Measurements from ENCODE around the gene CACNB2. TPM values are rescaled to one million over a fixed set of nuclear protein-coding genes. Genes with fewer than 3 reads are reported as not detected.

Gene CACNB2
- total and polyA plus RNA-seq, 2 experiments from 2014 or later: 4.6 to 5.3 TPM

DNA sequence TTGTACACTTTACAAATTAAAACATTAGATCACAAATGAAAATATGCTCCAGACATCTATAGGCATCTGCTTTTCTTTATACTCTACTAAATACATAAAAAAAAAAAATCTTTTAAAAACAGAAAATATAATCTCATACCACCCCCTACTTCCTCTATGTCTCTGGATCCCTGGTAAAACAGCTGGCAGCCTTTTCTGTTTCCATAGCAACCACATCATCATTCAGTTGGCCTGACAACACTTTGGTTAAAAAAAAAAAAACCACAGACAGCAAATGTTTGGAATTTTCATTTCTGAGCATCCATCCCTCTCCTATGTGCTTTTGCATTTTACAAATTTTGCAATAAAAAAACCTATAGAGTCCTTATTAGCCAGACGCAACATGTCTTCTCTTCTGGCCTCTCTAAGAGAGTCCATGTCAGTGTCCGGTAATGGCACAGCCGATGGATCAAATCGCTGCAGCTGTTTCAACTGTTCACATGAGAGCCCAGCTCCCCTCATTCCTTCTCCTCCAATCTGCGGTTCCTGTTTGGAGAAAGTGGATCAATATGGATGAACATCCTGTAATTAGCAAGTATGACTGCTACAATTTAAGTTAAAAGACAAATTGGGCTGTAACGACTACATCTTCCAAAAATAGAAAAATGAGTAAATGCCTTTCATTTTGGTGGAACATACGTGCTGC lies 405.5 kb downstream of the CACNB2 start:
- H3K27ac ChIP-seq: no peak overlapping the region
- H3K4me1 ChIP-seq (ENCODE audit: insufficient read depth): no peaks in the 10 kb centered on the region
- H3K79me2 ChIP-seq: no peaks in the 10 kb centered on the region
- H3K9me2 ChIP-seq (replicated peaks; ENCODE audit: insufficient read depth): no peaks in the 10 kb centered on the region
- no peaks in the 10 kb centered on the region for H3K9me3 ChIP-seq (ENCODE audit: low read depth)
- H3K36me3 ChIP-seq (replicated peaks; ENCODE audit: insufficient read depth, low read depth): no peaks in the 10 kb centered on the region
- DNase-seq (ENCODE audit: low spot score): no peak
- no peaks in the 10 kb centered on the region for H3K27me3 ChIP-seq
- H3K4me3 ChIP-seq: no peak overlapping the region
- TF ChIP-seq, protein P1, sequence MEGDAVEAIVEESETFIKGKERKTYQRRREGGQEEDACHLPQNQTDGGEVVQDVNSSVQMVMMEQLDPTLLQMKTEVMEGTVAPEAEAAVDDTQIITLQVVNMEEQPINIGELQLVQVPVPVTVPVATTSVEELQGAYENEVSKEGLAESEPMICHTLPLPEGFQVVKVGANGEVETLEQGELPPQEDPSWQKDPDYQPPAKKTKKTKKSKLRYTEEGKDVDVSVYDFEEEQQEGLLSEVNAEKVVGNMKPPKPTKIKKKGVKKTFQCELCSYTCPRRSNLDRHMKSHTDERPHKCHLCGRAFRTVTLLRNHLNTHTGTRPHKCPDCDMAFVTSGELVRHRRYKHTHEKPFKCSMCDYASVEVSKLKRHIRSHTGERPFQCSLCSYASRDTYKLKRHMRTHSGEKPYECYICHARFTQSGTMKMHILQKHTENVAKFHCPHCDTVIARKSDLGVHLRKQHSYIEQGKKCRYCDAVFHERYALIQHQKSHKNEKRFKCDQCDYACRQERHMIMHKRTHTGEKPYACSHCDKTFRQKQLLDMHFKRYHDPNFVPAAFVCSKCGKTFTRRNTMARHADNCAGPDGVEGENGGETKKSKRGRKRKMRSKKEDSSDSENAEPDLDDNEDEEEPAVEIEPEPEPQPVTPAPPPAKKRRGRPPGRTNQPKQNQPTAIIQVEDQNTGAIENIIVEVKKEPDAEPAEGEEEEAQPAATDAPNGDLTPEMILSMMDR (IDR thresholded peaks at IDR 0.05; ENCODE audit: poor library complexity): no peak
- TF ChIP-seq EZH2 (IDR thresholded peaks at IDR 0.05; ENCODE audit: borderline replicate concordance): no peak
- TF ChIP-seq EZH2phosphoT487 (IDR thresholded peaks at IDR 0.05; ENCODE audit: low read depth, severe bottlenecking, unreplicated experiment): no peak
- no peaks in the 10 kb centered on the region for H4K20me1 ChIP-seq (ENCODE audit: insufficient read depth, poor library complexity, severe bottlenecking)
- H3K4me2 ChIP-seq: no peak overlapping the region
- 98% methylated on average over 7 of the region's 7 CpGs for WGBS (ENCODE audit: low lambda C conversion rate, missing lambda C conversion rate)
- no peak overlapping the region for H2AFZ ChIP-seq

DNA sequence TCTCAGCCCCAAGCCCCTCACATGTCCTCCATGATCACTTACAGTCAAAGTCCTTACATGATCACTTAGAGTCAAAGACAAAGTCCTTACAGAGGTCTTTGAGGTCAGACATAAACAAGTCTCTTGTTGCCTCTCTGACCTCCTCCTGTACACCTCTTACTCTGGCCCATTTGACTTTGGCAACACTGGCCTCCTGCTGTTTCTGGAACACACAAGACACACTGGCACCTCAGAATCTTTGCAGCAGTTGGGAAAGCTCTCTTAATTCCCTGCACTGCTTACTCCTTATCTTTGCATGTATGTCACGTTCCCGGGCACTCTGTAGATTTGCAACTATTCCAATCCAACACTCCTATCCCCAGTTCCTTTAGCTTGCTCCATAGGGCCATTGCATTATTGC lies 408.9 kb downstream of the CACNB2 start:
- H4K20me1 ChIP-seq (ENCODE audit: insufficient read depth, poor library complexity, severe bottlenecking): no peaks in the 10 kb centered on the region
- H3K27ac ChIP-seq: no peak overlapping the region
- no peak for DNase-seq (ENCODE audit: low spot score)
- WGBS (ENCODE audit: low lambda C conversion rate, missing lambda C conversion rate): 98% methylated on average over 2 of the region's 2 CpGs
- H2AFZ ChIP-seq: no peak overlapping the region
- no peaks in the 10 kb centered on the region for H3K9me3 ChIP-seq (ENCODE audit: low read depth)
- H3K4me3 ChIP-seq: no peak overlapping the region
- H3K36me3 ChIP-seq (replicated peaks; ENCODE audit: insufficient read depth, low read depth): peaks cover 5% of the 10 kb centered on the region
- H3K27me3 ChIP-seq: no peaks in the 10 kb centered on the region
- TF ChIP-seq EZH2phosphoT487 (IDR thresholded peaks at IDR 0.05; ENCODE audit: low read depth, severe bottlenecking, unreplicated experiment) (no peak), EZH2 (IDR thresholded peaks at IDR 0.05; ENCODE audit: borderline replicate concordance) (no peak)
- TF ChIP-seq, protein P1 (IDR thresholded peaks at IDR 0.05; ENCODE audit: poor library complexity): no peak
- H3K4me1 ChIP-seq (ENCODE audit: insufficient read depth): no peaks in the 10 kb centered on the region
- H3K4me2 ChIP-seq: no peak overlapping the region
- no peaks in the 10 kb centered on the region for H3K79me2 ChIP-seq
- H3K9me2 ChIP-seq (replicated peaks; ENCODE audit: insufficient read depth): no peaks in the 10 kb centered on the region

DNA sequence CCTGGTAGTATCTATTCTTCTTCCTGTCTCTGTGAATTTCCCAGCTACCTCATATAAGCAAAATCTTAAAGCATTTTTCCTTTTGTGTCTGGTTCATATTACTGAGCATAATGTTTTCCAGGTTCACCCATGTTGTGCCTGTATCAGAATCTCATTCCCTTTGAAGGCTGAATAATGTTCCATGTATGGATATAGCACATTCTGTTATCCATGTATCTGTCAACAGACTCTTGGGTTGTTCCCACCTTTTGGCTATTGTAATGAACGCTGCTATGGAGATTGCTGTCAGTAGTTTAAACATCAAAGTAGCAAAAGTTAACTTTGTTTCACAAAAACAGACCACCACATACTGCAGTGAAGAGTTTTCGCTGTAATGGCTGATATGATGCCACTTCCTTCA lies 411.2 kb downstream of the CACNB2 start:
- WGBS (ENCODE audit: low lambda C conversion rate, missing lambda C conversion rate): 98% methylated on average over 2 of the region's 2 CpGs
- Histone ChIP-seq H3K4me3 (no peak overlapping the region), H3K4me1 (ENCODE audit: insufficient read depth) (no peaks in the 10 kb centered on the region), H3K27me3 (no peaks in the 10 kb centered on the region), H3K36me3 (replicated peaks; ENCODE audit: insufficient read depth, low read depth) (peaks cover 5% of the 10 kb centered on the region), H3K9me2 (replicated peaks; ENCODE audit: insufficient read depth) (no peaks in the 10 kb centered on the region), H3K79me2 (no peaks in the 10 kb centered on the region), H2AFZ (no peak overlapping the region), H3K4me2 (no peak overlapping the region), H3K9me3 (ENCODE audit: low read depth) (no peaks in the 10 kb centered on the region), H4K20me1 (ENCODE audit: insufficient read depth, poor library complexity, severe bottlenecking) (no peaks in the 10 kb centered on the region), H3K27ac (no peak overlapping the region)
- no peak for DNase-seq (ENCODE audit: low spot score)
- no peak for TF ChIP-seq EZH2 (IDR thresholded peaks at IDR 0.05; ENCODE audit: borderline replicate concordance)
- TF ChIP-seq, protein P1 (IDR thresholded peaks at IDR 0.05; ENCODE audit: poor library complexity): no peak
- no peak for TF ChIP-seq EZH2phosphoT487 (IDR thresholded peaks at IDR 0.05; ENCODE audit: low read depth, severe bottlenecking, unreplicated experiment)

Data from hepatocyte (in vitro differentiated cells).